Measurements from ENCODE around the gene ZFAND5.

GRCh38 chr9:72356041-72356582 is 8.9 kb downstream of the ZFAND5 start:
- TF ChIP-seq CTCF (IDR thresholded peaks at IDR 0.05), result no peak
- TF ChIP-seq POLR2A (IDR thresholded peaks at IDR 0.05), result no peak
- no peak for TF ChIP-seq POLR2AphosphoS5 (IDR thresholded peaks at IDR 0.05)
- TF ChIP-seq EP300 (IDR thresholded peaks at IDR 0.05), result no peak
